Activated CD4-positive, alpha-beta T cell treated with anti-CD3 and anti-CD28 coated beads, Interleukin-10, Interleukin-2, amounts not matched to agents 100 ng/mL and 50 ng/mL, durations not matched to agents 16 hours and 8 hours (primary cell): ENCODE results near the gene ELMO3.

ENCODE experiments used
- DNase-seq: peaks from one replicate; pipeline ENCODE4 v3.0.0-alpha.2; 2020

ELMO3 gene

DNA sequence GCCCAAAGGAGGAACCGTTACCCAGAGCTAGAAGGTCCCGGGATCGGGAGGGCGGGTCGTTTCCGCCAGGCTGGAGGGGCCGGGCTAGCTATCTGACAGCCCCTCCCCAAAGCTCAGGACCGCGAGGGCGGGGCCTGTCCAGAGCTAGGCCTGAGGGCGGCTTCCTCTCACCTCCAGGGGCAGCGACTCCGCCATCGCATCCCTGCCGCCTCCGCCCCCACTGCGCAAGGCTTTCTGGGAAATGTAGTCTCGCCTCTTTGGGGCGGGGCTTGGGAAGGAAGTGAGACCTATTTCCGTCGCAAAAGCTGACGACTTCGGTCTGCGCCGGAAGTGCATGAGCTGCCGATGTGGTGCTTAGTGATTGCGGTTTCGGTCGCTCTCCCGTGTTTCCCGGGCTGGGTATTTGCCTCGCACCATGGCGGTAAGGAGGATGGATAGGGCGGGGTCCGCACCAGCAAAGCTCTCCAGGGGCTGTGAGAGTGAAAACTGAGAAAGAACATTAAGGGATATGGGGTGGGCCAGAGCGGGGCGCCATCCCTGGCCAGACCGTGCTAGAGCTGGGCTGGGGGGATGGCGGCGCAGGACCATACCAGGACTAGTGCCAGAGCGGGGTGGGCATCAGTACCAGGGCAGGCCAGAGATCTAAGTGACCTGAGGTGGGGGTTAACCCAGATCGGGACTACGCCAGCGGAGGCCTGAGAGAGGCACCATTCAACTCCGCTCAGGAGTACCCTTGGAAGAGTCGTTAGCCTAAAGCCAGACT, 28.1 kb downstream of the ELMO3 start, which contains the start of gene TMEM208:
Gene TMEM208, plus strand, starts transcription at position 327 of the 763 bp plus-strand sequence. Its CDS starts 89 bp downstream, at position 416.
- peak; percentile 100 for DNase-seq

DNA sequence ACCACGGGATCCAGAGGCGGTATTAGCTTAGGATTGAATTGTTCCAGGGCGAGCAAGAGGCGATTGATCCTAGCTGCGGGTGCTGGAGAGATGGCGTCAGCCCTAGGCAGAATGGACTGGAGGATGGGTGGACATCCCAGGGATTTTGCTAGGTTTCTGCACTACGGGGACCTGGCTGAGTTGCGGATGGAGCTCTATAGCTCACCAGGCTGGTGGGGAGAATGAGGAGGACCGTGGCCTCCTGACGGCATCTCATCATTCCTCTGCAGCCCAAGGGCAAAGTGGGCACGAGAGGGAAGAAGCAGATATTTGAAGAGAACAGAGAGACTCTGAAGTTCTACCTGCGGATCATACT, 28.6 kb downstream of the ELMO3 start:
- no peak for DNase-seq

DNA sequence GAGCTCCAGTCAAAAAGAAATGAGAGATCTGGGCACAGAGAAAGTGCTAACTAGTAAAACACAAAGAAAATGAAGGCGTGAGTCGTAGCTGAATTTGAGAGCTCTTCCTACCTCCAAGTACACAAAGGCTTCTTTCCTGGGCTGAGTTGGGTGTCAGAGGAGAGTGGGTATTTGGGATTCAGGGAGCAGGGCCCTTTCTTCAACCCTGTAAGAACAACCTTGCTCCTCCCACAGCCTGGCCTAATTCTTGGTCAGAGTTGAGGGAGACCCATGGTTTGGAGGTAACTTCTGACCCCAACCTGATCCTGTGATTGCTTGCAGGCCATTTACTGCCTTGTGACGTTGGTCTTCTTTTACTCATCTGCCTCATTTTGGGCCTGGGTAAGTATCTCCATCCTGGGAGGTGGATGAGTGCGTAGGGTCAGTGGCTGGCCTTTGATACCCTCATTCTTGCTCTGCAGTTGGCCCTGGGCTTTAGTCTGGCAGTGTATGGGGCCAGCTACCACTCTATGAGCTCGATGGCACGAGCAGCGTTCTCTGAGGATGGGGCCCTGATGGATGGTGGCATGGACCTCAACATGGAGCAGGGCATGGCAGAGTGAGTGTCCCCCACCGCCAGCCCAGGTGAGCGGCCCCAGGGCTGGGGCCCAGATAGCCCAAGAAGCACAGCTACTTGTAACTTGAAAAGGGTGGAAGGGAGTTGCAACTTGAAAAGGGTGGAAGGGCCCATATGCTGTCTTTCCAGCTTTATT, 29.3 kb downstream of the ELMO3 start:
- DNase-seq = no peak

DNA sequence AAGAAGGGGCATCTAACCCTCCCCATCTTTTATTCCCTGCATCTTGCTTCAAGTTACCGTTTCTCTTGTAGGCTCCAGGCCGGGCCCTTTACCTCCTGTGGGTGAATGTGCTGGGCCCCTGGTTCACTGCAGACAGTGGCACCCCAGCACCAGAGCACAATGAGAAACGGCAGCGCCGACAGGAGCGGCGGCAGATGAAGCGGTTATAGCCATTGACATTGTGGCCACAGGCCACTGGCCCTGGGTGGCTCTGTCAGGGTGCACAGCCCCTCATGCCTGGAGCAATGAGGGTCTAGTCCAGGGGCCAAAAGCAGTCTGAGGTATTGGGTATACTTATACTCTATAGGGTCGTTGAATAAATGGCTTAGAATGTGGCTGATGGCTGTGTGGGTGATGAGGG, 30.0 kb downstream of the ELMO3 start:
- DNase-seq = no peak

DNA sequence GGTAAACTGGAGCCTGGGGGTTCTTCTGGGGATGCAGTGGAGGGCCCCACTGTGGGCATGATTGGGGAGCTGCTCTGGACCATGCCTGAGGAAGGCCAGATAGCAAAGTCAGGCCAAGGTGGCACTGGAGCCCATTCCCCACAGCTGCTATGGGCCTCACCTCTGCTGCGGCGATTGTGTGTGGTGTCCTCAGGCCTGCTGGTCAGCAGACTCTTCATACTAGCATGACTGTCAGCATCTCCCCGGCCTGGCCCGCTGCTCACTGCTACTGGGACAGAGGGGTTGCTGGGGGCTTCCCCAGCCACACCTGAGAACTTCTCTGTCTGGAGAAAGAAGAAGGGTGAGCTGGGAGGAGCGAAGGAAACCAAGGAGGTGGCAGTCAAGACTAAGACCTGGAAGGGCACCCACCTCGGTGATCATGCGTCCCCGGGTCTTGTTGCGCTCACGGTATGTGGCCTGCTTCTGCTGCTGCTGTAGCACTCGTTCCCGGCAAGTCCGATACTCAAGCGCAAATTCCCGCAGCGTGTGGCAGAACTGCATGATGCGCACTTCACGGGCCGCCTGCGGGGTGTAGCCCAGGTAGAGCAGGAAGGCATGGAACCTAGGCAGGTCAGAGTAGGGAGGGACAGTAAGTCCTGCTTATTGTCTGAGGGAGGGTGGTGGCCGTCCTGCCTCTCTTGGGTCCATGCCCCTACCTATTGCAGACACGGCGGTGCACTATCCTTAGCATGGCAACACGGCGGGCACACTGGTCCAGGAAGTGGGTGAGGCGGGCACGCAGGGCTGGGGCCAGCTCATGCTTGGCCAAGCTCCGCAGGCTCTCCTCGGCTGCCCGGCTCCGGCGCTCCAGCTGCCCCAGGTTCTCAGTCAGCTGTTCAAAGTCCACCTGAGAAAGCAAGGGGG, 31.2 kb downstream of the ELMO3 start:
- DNase-seq = no peak

DNA sequence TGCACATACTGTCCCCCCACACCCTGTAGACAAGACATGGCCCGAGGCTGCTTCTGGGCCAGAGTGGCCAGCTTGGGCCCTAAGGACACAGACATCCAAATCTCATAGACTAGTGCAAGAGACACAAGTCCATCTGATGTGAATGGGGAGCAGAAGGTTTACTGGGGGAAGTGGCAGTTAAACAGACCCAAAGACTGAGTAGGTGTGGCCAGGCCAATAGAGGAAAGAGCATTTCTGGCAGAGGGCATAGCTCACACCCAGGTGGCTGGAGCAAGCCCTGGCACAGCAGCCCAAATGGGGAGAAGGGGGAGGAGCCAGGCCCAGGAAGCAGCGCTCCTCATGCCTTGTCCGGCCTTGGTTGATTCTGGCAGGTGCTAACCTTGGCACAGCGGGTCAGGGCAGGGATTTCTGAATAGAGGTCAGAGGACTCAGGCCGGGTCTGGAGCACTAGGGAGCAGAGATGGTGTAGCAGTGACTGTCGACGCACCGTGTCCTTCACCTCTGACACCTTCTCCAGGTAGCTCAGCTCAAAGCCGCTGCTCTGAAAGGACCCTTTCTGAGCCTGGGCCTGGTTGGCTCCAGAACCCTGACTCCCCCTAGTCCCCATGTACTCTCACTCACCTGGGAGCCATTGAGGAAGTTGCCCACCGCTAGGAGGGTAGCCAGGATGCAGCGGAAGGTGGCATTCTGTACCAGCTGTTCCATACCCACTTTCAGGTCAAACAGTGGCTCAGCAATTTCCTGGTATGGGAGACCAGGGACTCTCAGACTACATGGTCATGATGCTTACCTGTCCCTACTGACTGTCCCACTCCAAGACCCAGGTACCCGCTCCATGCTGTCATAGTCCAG, 32.1 kb downstream of the ELMO3 start:
- no peak for DNase-seq

DNA sequence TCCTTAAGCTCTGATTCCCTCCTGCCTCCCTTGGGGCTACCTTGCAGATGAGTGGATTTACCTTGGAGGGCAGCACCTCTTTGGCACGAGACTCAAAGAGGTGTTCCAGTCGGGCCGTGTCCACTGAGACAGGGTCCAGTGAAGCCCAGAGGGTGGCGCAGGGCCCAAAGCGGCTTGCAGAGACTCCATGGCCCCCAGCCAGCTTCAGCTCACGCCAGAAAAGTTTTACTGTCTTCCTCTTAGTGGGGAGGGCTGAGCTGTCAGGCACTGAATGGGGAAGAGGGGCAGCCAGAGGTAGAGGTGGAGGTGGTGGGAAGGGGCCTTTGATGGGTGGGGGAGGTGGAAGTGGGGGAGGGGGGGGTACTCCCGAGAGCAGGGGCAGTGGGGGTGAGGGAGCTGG, 34.7 kb downstream of the ELMO3 start:
- no peak for DNase-seq

DNA sequence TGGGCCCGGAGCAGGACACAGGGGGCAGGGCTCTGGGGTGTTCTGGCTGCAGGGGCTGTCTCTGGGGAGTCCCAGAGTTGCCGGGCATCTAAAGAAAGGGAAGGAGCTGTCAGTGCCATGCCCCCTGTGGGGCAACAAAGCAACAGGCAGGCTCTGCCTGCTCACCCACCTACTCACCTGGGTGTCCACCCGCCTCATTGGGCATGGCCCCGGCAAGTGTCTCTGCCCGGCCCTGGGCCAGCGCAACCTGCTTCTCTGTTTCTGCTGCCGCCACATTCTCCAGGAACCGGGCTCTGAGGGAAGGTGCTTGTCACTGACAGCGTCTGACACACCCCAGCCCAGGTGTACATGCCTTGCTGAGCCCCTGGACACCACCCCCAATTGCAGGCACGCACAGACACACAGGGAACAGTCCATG, 35.3 kb downstream of the ELMO3 start:
- DNase-seq = no peak

DNA sequence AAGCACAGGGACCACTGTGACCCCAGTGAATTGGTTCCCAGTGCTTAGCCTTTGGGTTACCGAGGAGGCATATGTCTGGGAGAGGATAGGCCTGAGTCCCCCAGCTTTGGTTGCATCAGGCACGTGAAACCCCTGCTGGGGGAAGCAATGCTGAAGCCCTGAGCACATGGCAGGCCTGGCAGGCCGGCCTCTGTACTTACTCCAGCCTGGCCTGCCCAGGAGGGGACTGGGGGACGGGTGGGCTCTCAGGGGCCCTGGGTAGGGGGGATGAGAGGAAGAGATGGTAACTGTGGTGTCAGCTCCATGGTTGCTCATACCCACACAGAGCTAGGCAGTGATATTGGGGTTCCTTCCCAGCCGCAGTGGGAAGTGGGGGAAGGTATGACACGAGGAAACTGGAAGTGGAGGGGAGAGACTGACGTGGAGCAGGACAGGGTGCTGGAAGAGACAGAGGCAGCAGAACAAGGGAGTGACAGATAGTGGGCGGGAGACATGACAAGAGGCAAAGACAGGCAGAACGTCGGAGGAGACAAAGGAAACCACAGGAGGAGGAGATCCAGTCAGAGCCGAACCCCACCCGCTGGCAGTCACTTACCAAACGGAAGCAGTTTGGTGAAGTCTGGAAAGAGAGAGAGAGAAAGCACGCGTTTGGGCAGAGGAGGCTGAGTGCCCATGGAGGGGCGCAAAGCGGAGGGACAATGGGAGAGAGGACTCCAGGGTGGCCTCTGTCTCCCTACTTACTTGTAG, 37.1 kb downstream of the ELMO3 start:
- DNase-seq = peak; percentile 77

DNA sequence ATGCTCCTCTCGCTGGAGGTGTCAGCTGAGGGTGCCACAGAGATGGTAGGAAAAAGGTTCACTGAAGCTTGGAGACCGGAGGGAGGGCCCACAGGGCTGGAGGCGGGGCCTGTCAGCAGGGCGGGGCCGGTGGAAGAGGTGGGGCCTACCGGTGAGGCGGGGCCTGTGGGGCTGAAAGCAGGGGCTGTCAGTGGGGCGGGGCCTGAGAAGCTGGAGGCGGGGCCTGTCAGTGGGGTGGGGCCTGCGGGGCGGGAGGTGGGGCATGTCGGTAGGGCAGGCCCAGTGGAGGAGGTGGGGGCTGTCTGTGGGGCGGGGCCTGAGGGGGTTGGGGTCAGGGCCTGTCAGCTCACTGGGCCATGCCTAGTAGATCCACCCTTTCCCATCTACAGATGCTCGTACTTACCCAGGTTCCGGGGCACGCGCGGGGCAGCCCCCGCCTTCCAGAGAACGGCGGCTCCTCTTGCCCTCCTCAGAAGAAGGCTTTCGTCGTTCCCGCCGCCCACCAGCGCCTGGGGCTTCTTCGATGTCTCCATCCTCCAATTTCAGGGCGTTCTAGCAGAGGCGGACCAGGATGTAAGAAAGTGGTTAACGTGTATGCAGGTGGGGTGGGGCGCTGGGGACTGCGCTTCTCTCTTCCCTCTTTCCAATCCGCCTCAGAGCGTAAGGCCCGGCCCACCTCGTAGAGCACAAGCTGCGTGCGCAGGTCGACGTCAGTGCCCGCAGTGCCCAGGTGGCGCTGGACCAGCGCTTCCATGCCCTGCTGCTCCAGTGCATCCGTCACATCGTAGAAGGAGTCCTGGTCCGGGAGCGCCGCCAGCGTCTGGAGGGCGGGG, 37.8 kb downstream of the ELMO3 start:
- peak; percentile 90 for DNase-seq

DNA sequence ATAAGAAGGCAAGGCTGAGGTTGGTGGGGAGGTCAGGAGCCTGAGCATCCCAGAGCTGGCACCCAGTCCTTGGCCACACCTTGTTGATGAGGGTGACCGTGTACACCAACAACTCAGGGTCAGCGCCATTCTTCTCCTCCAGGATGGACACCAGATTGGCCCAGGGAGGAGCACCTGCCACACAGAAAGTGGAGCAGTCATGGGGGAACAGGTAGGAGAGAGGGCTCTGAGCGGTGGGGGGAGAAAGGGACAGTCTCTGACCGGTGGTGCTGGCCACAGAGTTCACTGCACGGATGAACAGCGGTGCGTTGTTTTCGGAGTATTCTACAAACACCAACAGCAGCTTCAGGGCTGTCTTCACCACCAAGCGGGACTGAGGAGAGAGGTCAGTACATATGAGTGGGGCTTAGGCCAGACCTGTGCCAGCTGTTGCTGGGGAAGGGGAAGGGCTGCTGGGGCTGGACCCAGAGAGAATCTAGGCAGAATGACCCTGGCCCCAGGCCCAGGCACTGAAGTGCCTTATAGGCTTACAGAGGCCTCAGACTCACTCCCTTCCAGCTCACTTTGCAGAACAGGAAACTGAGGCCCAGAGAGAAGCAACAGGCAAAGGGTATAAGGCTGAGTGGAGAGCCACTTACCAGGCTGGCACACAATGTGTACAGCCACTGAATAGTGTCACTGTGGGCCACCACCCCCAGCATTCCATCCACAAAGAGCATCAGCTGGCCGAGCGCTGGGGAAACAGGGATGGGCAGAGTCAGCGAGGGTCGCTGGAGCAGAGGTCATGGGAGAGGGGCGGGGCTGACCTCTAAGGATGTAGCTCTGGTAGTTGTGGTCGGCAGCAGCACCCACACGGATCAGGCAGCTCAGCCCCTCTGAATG, 38.7 kb downstream of the ELMO3 start:
- DNase-seq = no peak

DNA sequence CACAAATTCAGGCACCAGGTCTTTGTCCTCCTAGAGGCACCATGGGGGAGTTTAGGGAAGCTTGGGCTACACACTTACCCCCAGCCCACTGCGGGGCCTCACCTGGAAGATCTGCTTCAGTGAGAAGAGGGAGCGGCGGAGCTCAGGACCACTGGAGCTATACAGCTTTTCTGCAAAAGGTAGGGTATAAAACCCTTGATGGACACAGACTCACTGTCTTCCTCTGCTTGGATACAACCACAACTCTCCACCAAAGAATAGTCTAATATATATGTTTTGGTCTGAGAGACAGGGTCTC, 39.3 kb downstream of the ELMO3 start:
- DNase-seq = no peak

DNA sequence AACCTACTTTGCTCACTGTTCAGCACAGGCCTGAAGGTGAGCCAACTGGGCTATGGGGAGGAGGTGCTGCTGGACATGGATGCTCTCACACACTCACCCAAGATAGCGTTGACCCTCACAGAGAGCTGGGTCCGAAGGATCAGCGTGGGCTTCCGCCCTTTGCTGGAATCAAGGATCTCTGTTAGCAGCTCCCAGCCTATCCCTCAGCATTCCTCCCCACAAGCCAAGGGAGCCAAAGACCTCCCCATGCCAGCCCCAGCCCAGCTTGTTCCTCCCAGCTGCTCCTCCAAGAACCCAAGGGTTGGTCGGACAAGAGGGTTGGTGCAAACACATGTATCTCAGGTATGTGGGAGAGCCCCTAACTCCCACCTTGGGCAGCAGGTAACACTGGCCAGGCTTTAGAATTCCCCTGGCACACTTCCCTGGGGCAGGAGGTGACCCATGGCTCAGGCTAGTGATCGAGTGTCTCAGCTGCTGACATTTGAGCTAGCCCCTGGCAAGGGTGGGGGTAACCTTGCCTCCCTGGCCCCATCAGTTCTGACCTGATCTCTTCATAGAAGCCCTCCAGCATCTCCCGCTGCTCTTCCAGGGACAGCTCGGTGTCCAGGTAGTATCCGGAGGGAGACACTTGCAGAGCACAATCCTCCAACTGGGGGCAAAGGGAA, 40.0 kb downstream of the ELMO3 start:
- no peak for DNase-seq

DNA sequence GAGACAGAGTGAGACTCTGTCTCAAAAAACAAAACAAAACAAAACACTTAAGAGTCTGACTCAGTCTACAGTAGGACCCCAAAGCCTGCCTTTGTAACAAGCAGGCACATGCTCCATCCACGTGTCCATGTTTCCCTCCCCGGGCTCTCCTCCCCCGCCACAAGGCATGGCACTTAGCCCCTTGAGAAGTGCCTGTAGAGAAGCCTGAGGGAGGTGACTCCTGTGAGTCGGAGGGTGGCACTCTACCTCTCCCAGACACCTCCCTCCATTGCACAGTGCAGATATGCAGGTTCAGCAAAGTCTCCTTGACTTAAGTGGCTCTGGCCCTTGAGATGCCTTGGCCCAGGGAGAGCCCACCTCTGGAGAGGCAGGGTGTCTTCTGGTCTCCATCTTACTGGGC, 41.6 kb downstream of the ELMO3 start:
- DNase-seq = no peak

DNA sequence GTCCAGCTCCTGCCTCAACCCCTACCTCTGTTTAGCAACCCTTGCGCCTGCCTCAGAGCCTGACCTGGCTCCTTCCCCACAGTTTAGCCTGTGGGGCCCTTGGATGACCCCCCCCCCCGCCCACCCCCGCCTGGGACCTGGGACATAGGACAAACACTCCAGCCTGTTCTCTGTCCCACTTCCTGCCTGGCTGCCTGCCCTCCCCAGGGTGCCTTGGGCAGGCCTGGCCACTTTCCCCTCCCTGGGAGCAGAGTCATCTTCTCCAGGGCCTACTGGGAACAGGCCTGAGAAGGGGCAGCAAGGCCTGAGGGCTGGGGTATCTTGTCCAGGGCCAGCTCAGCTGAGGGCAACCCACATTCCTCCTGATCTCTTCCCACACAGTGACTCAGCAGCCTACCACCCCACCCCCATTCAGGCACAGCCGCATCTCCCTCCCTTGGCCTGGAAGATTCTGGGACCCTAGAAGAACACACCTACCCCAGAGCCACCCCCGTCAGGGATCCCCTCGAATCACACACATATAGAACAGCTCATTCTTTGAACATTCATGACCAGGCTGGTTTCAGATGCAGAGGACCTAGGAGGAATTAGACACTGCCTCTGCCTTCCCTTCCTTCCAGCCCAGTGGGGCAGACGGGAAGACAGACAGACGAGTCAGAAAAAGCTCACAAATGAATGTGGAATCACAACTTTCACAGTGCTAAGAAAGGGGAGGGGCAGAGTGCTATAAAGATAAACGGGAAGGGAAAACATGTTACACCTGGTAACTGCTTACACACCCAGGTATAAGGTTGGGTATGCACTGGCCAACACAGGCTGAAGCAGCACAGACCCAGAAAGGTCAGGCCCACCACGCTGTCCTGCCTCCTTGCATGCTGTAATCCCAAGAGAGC, 42.3 kb downstream of the ELMO3 start:
- no peak for DNase-seq

DNA sequence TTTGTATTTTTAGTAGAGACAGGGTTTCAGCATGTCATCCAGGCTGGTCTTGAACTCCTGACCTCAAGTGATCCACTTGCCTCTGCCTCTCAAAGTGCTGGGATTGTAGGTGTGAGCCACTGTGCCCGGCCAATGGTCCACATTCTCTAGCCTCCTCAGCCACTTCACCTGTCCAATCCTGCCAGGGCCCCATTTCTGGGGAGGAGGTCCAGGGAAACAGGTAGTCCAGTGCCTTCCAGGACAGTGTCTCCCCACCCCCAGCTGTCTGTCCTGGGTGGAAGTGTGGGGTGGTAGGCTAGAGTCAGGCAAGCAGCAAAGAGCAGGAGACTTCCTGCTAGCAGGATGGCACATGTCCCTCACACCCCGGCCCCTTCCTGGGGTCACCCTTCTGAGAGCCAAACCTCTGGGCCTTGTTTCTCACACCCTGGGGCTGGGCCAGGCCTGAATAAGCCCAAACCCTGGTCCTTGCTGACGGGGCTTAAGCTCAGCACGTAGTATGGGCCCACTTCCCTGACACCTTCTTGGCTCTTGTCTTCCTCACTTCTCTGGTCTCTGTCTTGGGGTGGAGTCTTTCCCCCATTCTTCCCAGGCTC, 43.3 kb downstream of the ELMO3 start:
- no peak for DNase-seq

DNA sequence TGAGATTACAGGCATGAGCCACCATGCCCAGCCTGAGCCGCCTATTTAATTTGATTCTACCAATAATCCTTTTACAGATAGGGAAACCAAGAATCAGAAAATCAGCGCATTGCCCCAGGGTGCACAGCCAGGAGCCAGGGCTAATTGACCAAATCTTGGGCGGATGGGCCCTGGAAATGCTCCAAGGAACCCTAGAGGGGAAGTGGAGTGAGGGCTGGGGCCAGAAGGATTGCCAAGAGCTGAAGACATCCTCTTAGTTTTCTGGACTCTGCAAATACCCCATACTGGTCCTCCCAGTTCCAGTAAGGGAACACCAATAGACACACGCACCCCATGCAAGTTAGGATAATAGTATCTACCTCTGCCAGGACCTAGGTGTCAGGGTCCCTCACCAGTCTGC, 44.5 kb downstream of the ELMO3 start:
- DNase-seq = no peak
